ENCODE measurements around the gene CDK2. TPM values are rescaled to one million over a fixed set of nuclear protein-coding genes. Genes with fewer than 3 reads are reported as not detected.

CDK2 gene
- total and polyA plus RNA-seq, 12 donors = 6.0 to 30.6 (median 17.8) TPM

- Histone ChIP-seq H3K27ac (no peak overlapping the region), H3K36me3 (replicated peaks in 1 of 2) (peaks cover 0 to 24% of the 10 kb centered on the region in 2 donors), H3K4me3 (no peak overlapping the region), H3K4me1 (replicated peaks in 1 of 2) (peaks cover 6 to 13% of the 10 kb centered on the region in 2 donors), H3K27me3 (no peaks in the 10 kb centered on the region), H3K9me3 (replicated peaks in 1 of 3) (no peaks in the 10 kb centered on the region)
- TF ChIP-seq POLR2A (IDR thresholded peaks at IDR 0.05) (no peak), CTCF (IDR thresholded peaks at IDR 0.05) (no peak)
- intact Hi-C loops (cut with DNase I) = no loop called here
- 92 to 98% (median 95%) methylated on average over 8 to 10 of the region's 10 CpGs for WGBS, 4 donors
- no peak for DNase-seq
Measured at GRCh38 chr12:56004211-56004610, 37.6 kb downstream of the CDK2 start.

GRCh38 chr12:56007564-56008559 lies 41.2 kb downstream of the CDK2 start:
- Histone ChIP-seq H3K36me3 (replicated peaks in 1 of 2) (peaks cover 0 to 22% of the 10 kb centered on the region in 2 donors), H3K4me1 (replicated peaks in 1 of 2) (peaks cover 6 to 25% of the 10 kb centered on the region in 2 donors), H3K4me3 (peak overlapping the region in 3 of 4 donors; percentile 5 to 99 (median 96)), H3K9me3 (replicated peaks in 1 of 3) (no peaks in the 10 kb centered on the region), H3K27me3 (no peaks in the 10 kb centered on the region), H3K27ac (peak overlapping the region; percentile 31 to 99 (median 84))
- intact Hi-C loops (cut with DNase I) = no loop called here
- no peak for TF ChIP-seq POLR2A (IDR thresholded peaks at IDR 0.05)
- no peak for TF ChIP-seq CTCF (IDR thresholded peaks at IDR 0.05)
- peak in 6 of 7 donors; percentile 28 to 67 (median 46) for DNase-seq
- 1 to 4% (median 2%) methylated on average over 17 to 44 of the region's 44 CpGs for WGBS, 4 donors

GRCh38 chr12:56010111-56010570 lies 43.5 kb downstream of the CDK2 start:
- H3K4me1 ChIP-seq (replicated peaks in 1 of 2) = peaks cover 6 to 25% of the 10 kb centered on the region in 2 donors
- H3K4me3 ChIP-seq = no peak overlapping the region
- intact Hi-C loops (cut with DNase I) = no loop called here
- 23 to 57% (median 41%) methylated on average over 2 of the region's 2 CpGs for WGBS, 4 donors
- DNase-seq = peak in 1 of 7 donors; percentile 30
- TF ChIP-seq POLR2A (IDR thresholded peaks at IDR 0.05) = no peak
- no peak for TF ChIP-seq CTCF (IDR thresholded peaks at IDR 0.05)
- H3K27ac ChIP-seq = peak overlapping the region in 2 of 5 donors; percentile 0 to 29
- H3K36me3 ChIP-seq (replicated peaks in 1 of 2) = peaks cover 0 to 8% of the 10 kb centered on the region in 2 donors
- H3K27me3 ChIP-seq = no peaks in the 10 kb centered on the region
- no peaks in the 10 kb centered on the region for H3K9me3 ChIP-seq (replicated peaks in 1 of 3)

GRCh38 chr12:56011509-56012090 lies 45.0 kb downstream of the CDK2 start:
- DNase-seq = no peak
- peaks cover 6 to 25% of the 10 kb centered on the region in 2 donors for H3K4me1 ChIP-seq (replicated peaks in 1 of 2)
- H3K36me3 ChIP-seq (replicated peaks in 1 of 2) = peaks cover 0 to 8% of the 10 kb centered on the region in 2 donors
- intact Hi-C loops (cut with DNase I) = no loop called here
- WGBS, 4 donors = 77 to 96% (median 93%) methylated on average over 2 of the region's 2 CpGs
- H3K4me3 ChIP-seq = no peak overlapping the region
- no peak overlapping the region for H3K27ac ChIP-seq
- no peak for TF ChIP-seq POLR2A (IDR thresholded peaks at IDR 0.05)
- no peak for TF ChIP-seq CTCF (IDR thresholded peaks at IDR 0.05)
- H3K27me3 ChIP-seq = no peaks in the 10 kb centered on the region
- H3K9me3 ChIP-seq (replicated peaks in 1 of 3) = no peaks in the 10 kb centered on the region

All from adrenal gland (tissue), 12 donors.